Measurements from ENCODE around the gene CAPRIN1. TPM values are rescaled to one million over a fixed set of nuclear protein-coding genes. Genes with fewer than 3 reads are reported as not detected.

CAPRIN1 gene
- total RNA-seq, 3 donors from 2014 or later (not counting 1 experiment from before 2014, with no cell fraction given), result 118 to 158 (median 137) TPM

DNA sequence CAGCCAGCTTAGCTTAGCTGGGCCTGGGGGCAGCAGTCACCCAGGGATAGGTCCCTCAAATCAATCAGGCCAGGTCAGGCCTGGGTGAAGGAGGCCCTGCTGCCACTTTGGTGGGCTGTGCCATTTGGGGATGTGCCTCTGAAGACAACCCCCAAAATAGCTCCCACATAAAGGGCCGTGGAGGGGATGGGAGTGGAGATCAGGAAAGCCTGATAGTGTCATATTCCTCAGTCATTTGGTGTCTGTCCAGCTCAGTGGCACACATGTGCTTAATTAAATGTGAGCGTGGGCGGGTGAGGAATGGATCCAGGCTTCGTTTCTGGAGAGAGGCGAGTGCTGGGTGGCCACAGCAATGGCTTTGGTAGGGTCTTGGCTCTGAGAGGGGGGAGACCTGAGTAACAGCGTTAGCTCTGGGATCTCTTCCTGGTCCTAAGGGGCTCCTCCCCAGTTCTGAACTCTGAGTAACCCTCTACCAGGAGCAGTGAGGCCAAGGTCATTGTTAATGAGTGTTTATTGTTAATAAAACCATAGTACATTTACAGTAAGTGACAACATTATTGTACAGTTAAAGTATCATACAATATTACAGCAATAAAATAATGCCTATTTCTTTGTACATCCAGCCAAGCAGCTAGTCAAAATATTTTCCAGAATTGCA, 99.1 kb downstream of the CAPRIN1 start:
- Mint-ChIP-seq H3K9me3 (no peaks in the 10 kb centered on the region), H3K27ac (no peak overlapping the region), H3K36me3 (peaks cover 15% of the 10 kb centered on the region), H3K27me3 (ENCODE audit: low read depth in 2 of 2) (no peaks in the 10 kb centered on the region), H3K4me3 (no peak overlapping the region), H3K4me1 (peaks cover 0 to 5% of the 10 kb centered on the region in 2 donors)
- DNase-seq (no peak), ATAC-seq (no peak)
- over 99% methylated on average over 6 of the region's 6 CpGs for WGBS (ENCODE audit: insufficient coverage)
- Histone ChIP-seq H3K27me3 (ENCODE audit: control insufficient read depth, insufficient read depth, low read length) (no peaks in the 10 kb centered on the region), H3K4me1 (ENCODE audit: control insufficient read depth, insufficient read depth, low read length) (peaks cover 15% of the 10 kb centered on the region), H3K27ac (ENCODE audit: low read length) (no peak overlapping the region), H3K9me3 (ENCODE audit: control insufficient read depth, insufficient read depth, low read length) (no peaks in the 10 kb centered on the region), H3K36me3 (ENCODE audit: control insufficient read depth, insufficient read depth, low read length) (peaks cover 40% of the 10 kb centered on the region), H3K4me3 (ENCODE audit: low read length) (no peak overlapping the region)
- TF ChIP-seq, protein P1, sequence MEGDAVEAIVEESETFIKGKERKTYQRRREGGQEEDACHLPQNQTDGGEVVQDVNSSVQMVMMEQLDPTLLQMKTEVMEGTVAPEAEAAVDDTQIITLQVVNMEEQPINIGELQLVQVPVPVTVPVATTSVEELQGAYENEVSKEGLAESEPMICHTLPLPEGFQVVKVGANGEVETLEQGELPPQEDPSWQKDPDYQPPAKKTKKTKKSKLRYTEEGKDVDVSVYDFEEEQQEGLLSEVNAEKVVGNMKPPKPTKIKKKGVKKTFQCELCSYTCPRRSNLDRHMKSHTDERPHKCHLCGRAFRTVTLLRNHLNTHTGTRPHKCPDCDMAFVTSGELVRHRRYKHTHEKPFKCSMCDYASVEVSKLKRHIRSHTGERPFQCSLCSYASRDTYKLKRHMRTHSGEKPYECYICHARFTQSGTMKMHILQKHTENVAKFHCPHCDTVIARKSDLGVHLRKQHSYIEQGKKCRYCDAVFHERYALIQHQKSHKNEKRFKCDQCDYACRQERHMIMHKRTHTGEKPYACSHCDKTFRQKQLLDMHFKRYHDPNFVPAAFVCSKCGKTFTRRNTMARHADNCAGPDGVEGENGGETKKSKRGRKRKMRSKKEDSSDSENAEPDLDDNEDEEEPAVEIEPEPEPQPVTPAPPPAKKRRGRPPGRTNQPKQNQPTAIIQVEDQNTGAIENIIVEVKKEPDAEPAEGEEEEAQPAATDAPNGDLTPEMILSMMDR (IDR thresholded peaks at IDR 0.05), result no peak
- intact Hi-C loops (cut with micrococcal nuclease), result no loop called here

Other genes with a start within 250 kb of the CAPRIN1 start
- gene LMO2, start 159.7 kb upstream of the CAPRIN1 start, total RNA-seq, result 1 to 10 TPM; 2.8 to 9.6 (median 5.6) TPM
- gene NAT10, start 53.9 kb downstream of the CAPRIN1 start, total RNA-seq, result 10 to 100 TPM; 40.3 to 53.6 (median 42.8) TPM